ENCODE results near the gene ESPN.

Gene ESPN

GRCh38 chr1:6465461-6466005 is 41.0 kb downstream of the ESPN start:
- H3K27ac ChIP-seq = no peak overlapping the region
- TF ChIP-seq CTCF (conservative IDR thresholded peaks at IDR 0.05) = no peak

- TF ChIP-seq CTCF (conservative IDR thresholded peaks at IDR 0.05) = no peak
- H3K27ac ChIP-seq = no peak within 1 kb of the TSS
Measured at GRCh38 chr1:6466023-6466422, 41.4 kb downstream of the ESPN start, which contains the start of gene TNFRSF25. Gene TNFRSF25 (minus strand): TSS chr1:6466173. CDS start chr1:6466107, 66 bp downstream.

- no peak for TF ChIP-seq CTCF (conservative IDR thresholded peaks at IDR 0.05)
- H3K27ac ChIP-seq = no peak overlapping the region
Measured at GRCh38 chr1:6466751-6467150, 42.2 kb downstream of the ESPN start.

GRCh38 chr1:6467224-6467623 is 42.6 kb downstream of the ESPN start:
- no peak for TF ChIP-seq CTCF (conservative IDR thresholded peaks at IDR 0.05)
- no peak overlapping the region for H3K27ac ChIP-seq

- TF ChIP-seq CTCF (conservative IDR thresholded peaks at IDR 0.05) = no peak
- H3K27ac ChIP-seq = no peak overlapping the region
Measured at GRCh38 chr1:6467744-6468688, 43.4 kb downstream of the ESPN start.

- no peak overlapping the region for H3K27ac ChIP-seq
- TF ChIP-seq CTCF (conservative IDR thresholded peaks at IDR 0.05) = no peak
Measured at GRCh38 chr1:6468729-6469461, 44.3 kb downstream of the ESPN start.
